ENCODE measurements around the gene KIT.

Gene KIT

GRCh38 chr4:54661169-54661568, 3.4 kb downstream of the KIT start:
- H3K9ac ChIP-seq (ENCODE audit: low read length): no peak overlapping the region
- H3K36me3 ChIP-seq (ENCODE audit: control insufficient read depth, insufficient read depth, low read length, severe bottlenecking): no peaks in the 10 kb centered on the region
- no peak overlapping the region for H3K4me3 ChIP-seq (ENCODE audit: low read length)
- no peaks in the 10 kb centered on the region for H3K9me3 ChIP-seq (ENCODE audit: control insufficient read depth, low read length)
- H3K4me1 ChIP-seq (ENCODE audit: control insufficient read depth, insufficient read depth, low read length): peaks cover 28% of the 10 kb centered on the region
- peaks cover 11% of the 10 kb centered on the region for H3K27me3 ChIP-seq (replicated peaks; ENCODE audit: control insufficient read depth, insufficient read depth, low read length)
- peak; percentile 65 for DNase-seq (ENCODE audit: low read depth)

GRCh38 chr4:54661686-54662085, 3.9 kb downstream of the KIT start:
- Histone ChIP-seq H3K9me3 (ENCODE audit: control insufficient read depth, low read length) (no peaks in the 10 kb centered on the region), H3K4me1 (ENCODE audit: control insufficient read depth, insufficient read depth, low read length) (peaks cover 28% of the 10 kb centered on the region), H3K9ac (ENCODE audit: low read length) (no peak overlapping the region), H3K27me3 (replicated peaks; ENCODE audit: control insufficient read depth, insufficient read depth, low read length) (peaks cover 11% of the 10 kb centered on the region), H3K36me3 (ENCODE audit: control insufficient read depth, insufficient read depth, low read length, severe bottlenecking) (no peaks in the 10 kb centered on the region), H3K4me3 (ENCODE audit: low read length) (no peak overlapping the region)
- peak; percentile 94 for DNase-seq (ENCODE audit: low read depth)

GRCh38 chr4:54662123-54662522, 4.4 kb downstream of the KIT start:
- H3K27me3 ChIP-seq (replicated peaks; ENCODE audit: control insufficient read depth, insufficient read depth, low read length): peaks cover 8% of the 10 kb centered on the region
- H3K9me3 ChIP-seq (ENCODE audit: control insufficient read depth, low read length): no peaks in the 10 kb centered on the region
- no peak for DNase-seq (ENCODE audit: low read depth)
- no peak overlapping the region for H3K9ac ChIP-seq (ENCODE audit: low read length)
- H3K4me1 ChIP-seq (ENCODE audit: control insufficient read depth, insufficient read depth, low read length): peaks cover 28% of the 10 kb centered on the region
- H3K4me3 ChIP-seq (ENCODE audit: low read length): no peak overlapping the region
- no peaks in the 10 kb centered on the region for H3K36me3 ChIP-seq (ENCODE audit: control insufficient read depth, insufficient read depth, low read length, severe bottlenecking)

GRCh38 chr4:54662901-54663585, 5.3 kb downstream of the KIT start:
- no peak for DNase-seq (ENCODE audit: low read depth)
- Histone ChIP-seq H3K9ac (ENCODE audit: low read length) (no peak overlapping the region), H3K36me3 (ENCODE audit: control insufficient read depth, insufficient read depth, low read length, severe bottlenecking) (no peaks in the 10 kb centered on the region), H3K4me3 (ENCODE audit: low read length) (no peak overlapping the region), H3K27me3 (replicated peaks; ENCODE audit: control insufficient read depth, insufficient read depth, low read length) (peaks cover 6% of the 10 kb centered on the region), H3K4me1 (ENCODE audit: control insufficient read depth, insufficient read depth, low read length) (peaks cover 24% of the 10 kb centered on the region), H3K9me3 (ENCODE audit: control insufficient read depth, low read length) (no peaks in the 10 kb centered on the region)

GRCh38 chr4:54664400-54664799, 6.6 kb downstream of the KIT start:
- Histone ChIP-seq H3K9ac (ENCODE audit: low read length) (no peak overlapping the region), H3K27me3 (replicated peaks; ENCODE audit: control insufficient read depth, insufficient read depth, low read length) (peaks cover 5% of the 10 kb centered on the region), H3K36me3 (ENCODE audit: control insufficient read depth, insufficient read depth, low read length, severe bottlenecking) (no peaks in the 10 kb centered on the region), H3K4me3 (ENCODE audit: low read length) (no peak overlapping the region), H3K9me3 (ENCODE audit: control insufficient read depth, low read length) (no peaks in the 10 kb centered on the region), H3K4me1 (ENCODE audit: control insufficient read depth, insufficient read depth, low read length) (peaks cover 18% of the 10 kb centered on the region)
- no peak for DNase-seq (ENCODE audit: low read depth)

GRCh38 chr4:54668014-54668611, 10.4 kb downstream of the KIT start:
- no peaks in the 10 kb centered on the region for H3K36me3 ChIP-seq (ENCODE audit: control insufficient read depth, insufficient read depth, low read length, severe bottlenecking)
- no peaks in the 10 kb centered on the region for H3K4me1 ChIP-seq (ENCODE audit: control insufficient read depth, insufficient read depth, low read length)
- H3K4me3 ChIP-seq (ENCODE audit: low read length): no peak overlapping the region
- peaks cover 8% of the 10 kb centered on the region for H3K9me3 ChIP-seq (ENCODE audit: control insufficient read depth, low read length)
- H3K27me3 ChIP-seq (replicated peaks; ENCODE audit: control insufficient read depth, insufficient read depth, low read length): peaks cover 5% of the 10 kb centered on the region
- no peak overlapping the region for H3K9ac ChIP-seq (ENCODE audit: low read length)
- no peak for DNase-seq (ENCODE audit: low read depth)

GRCh38 chr4:54669831-54670230, 12.1 kb downstream of the KIT start:
- H3K36me3 ChIP-seq (ENCODE audit: control insufficient read depth, insufficient read depth, low read length, severe bottlenecking): no peaks in the 10 kb centered on the region
- peaks cover 12% of the 10 kb centered on the region for H3K9me3 ChIP-seq (ENCODE audit: control insufficient read depth, low read length)
- H3K4me1 ChIP-seq (ENCODE audit: control insufficient read depth, insufficient read depth, low read length): no peaks in the 10 kb centered on the region
- no peak for DNase-seq (ENCODE audit: low read depth)
- H3K9ac ChIP-seq (ENCODE audit: low read length): no peak overlapping the region
- peaks cover 5% of the 10 kb centered on the region for H3K27me3 ChIP-seq (replicated peaks; ENCODE audit: control insufficient read depth, insufficient read depth, low read length)
- H3K4me3 ChIP-seq (ENCODE audit: low read length): no peak overlapping the region

- H3K36me3 ChIP-seq (ENCODE audit: control insufficient read depth, insufficient read depth, low read length, severe bottlenecking): no peaks in the 10 kb centered on the region
- H3K9ac ChIP-seq (ENCODE audit: low read length): no peak overlapping the region
- H3K9me3 ChIP-seq (ENCODE audit: control insufficient read depth, low read length): peaks cover 12% of the 10 kb centered on the region
- H3K4me1 ChIP-seq (ENCODE audit: control insufficient read depth, insufficient read depth, low read length): no peaks in the 10 kb centered on the region
- DNase-seq (ENCODE audit: low read depth): no peak
- no peak overlapping the region for H3K4me3 ChIP-seq (ENCODE audit: low read length)
- peaks cover 15% of the 10 kb centered on the region for H3K27me3 ChIP-seq (replicated peaks; ENCODE audit: control insufficient read depth, insufficient read depth, low read length)
These were observed 18.1 kb downstream of the KIT start for GRCh38 chr4:54675721-54676461.

- Histone ChIP-seq H3K36me3 (ENCODE audit: control insufficient read depth, insufficient read depth, low read length, severe bottlenecking) (no peaks in the 10 kb centered on the region), H3K9ac (ENCODE audit: low read length) (no peak overlapping the region), H3K4me3 (ENCODE audit: low read length) (no peak overlapping the region), H3K9me3 (ENCODE audit: control insufficient read depth, low read length) (peaks cover 12% of the 10 kb centered on the region), H3K4me1 (ENCODE audit: control insufficient read depth, insufficient read depth, low read length) (no peaks in the 10 kb centered on the region), H3K27me3 (replicated peaks; ENCODE audit: control insufficient read depth, insufficient read depth, low read length) (peaks cover 15% of the 10 kb centered on the region)
- no peak for DNase-seq (ENCODE audit: low read depth)
These were observed 18.9 kb downstream of the KIT start for GRCh38 chr4:54676658-54677057.

- H3K36me3 ChIP-seq (ENCODE audit: control insufficient read depth, insufficient read depth, low read length, severe bottlenecking): no peaks in the 10 kb centered on the region
- peaks cover 11% of the 10 kb centered on the region for H3K9me3 ChIP-seq (ENCODE audit: control insufficient read depth, low read length)
- no peak overlapping the region for H3K9ac ChIP-seq (ENCODE audit: low read length)
- no peak for DNase-seq (ENCODE audit: low read depth)
- no peaks in the 10 kb centered on the region for H3K4me1 ChIP-seq (ENCODE audit: control insufficient read depth, insufficient read depth, low read length)
- H3K27me3 ChIP-seq (replicated peaks; ENCODE audit: control insufficient read depth, insufficient read depth, low read length): peaks cover 15% of the 10 kb centered on the region
- no peak overlapping the region for H3K4me3 ChIP-seq (ENCODE audit: low read length)
These were observed 19.7 kb downstream of the KIT start for GRCh38 chr4:54677416-54677815.

GRCh38 chr4:54677853-54678650, 20.3 kb downstream of the KIT start:
- Histone ChIP-seq H3K9me3 (ENCODE audit: control insufficient read depth, low read length) (peaks cover 5% of the 10 kb centered on the region), H3K4me1 (ENCODE audit: control insufficient read depth, insufficient read depth, low read length) (no peaks in the 10 kb centered on the region), H3K4me3 (ENCODE audit: low read length) (no peak overlapping the region), H3K27me3 (replicated peaks; ENCODE audit: control insufficient read depth, insufficient read depth, low read length) (peaks cover 15% of the 10 kb centered on the region), H3K9ac (ENCODE audit: low read length) (no peak overlapping the region), H3K36me3 (ENCODE audit: control insufficient read depth, insufficient read depth, low read length, severe bottlenecking) (no peaks in the 10 kb centered on the region)
- DNase-seq (ENCODE audit: low read depth): no peak

All from adipocyte (in vitro differentiated cells).